Thyroid gland (tissue), 4 donors: ENCODE results near the gene TLR9.

ENCODE experiments used
- POLR2A ChIP-seq, 2 donors: fragments of 450-650 bp; IDR thresholded peaks; one replicate each; pipeline ENCODE4 v1.6.1; 2017; ENCODE audit warnings: antibody characterized with exemption in 2 of 2, mild to moderate bottlenecking in 2 of 2, moderate library complexity in 1 of 2
- TF ChIP-seq, protein P1 (sequence below), 6 experiments: fragments of 200-600 bp in 3 of 6; fragments of 450-650 bp in 3 of 6; sonication (generic) in 3 of 6; IDR thresholded peaks; one replicate each; pipeline ENCODE4 v1.5.1; 2016 to 2019; ENCODE audit warnings: antibody characterized with exemption in 6 of 6, mild to moderate bottlenecking in 2 of 6, inconsistent platforms in 1 of 6, moderate library complexity in 1 of 6

DNA sequence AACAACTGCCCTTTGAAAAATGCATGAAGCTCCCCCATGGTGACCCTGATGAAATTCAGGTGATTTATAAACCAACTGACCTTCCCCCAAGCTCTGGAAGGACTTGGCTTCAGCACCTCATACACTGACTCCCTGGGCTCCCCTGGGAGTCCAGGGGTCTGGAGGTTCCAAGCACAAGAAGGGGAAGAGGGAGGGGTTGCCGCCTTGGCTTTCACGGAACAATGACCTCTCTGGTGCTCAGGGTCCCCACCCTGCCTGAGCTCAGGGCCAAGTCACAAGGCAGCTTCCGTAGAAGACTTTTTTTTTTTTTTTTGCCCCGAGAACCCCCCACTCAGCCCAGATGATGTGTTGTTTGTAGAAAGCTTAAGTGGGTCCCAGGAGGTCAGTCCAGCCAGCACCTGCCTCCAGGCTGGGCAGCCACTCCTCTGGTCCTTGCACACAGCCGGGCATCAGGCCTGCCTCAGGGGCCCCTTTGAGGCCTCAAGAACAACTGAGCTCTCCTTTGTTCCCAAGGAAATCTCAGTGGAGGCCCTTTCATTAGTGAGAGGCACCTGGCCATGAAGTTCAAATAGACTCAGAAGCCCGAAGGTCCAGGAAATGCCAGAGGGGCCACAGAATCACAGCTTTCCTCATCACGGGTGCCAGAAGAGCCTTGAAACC, 41.5 kb downstream of the TLR9 start:
- TF ChIP-seq, protein P1, sequence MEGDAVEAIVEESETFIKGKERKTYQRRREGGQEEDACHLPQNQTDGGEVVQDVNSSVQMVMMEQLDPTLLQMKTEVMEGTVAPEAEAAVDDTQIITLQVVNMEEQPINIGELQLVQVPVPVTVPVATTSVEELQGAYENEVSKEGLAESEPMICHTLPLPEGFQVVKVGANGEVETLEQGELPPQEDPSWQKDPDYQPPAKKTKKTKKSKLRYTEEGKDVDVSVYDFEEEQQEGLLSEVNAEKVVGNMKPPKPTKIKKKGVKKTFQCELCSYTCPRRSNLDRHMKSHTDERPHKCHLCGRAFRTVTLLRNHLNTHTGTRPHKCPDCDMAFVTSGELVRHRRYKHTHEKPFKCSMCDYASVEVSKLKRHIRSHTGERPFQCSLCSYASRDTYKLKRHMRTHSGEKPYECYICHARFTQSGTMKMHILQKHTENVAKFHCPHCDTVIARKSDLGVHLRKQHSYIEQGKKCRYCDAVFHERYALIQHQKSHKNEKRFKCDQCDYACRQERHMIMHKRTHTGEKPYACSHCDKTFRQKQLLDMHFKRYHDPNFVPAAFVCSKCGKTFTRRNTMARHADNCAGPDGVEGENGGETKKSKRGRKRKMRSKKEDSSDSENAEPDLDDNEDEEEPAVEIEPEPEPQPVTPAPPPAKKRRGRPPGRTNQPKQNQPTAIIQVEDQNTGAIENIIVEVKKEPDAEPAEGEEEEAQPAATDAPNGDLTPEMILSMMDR (IDR thresholded peaks at IDR 0.05): no peak
- TF ChIP-seq POLR2A (IDR thresholded peaks at IDR 0.05): no peak
